Nucleus accumbens (tissue), 56 donors: Measurements from ENCODE around the gene GRIP1.
"Not testable (repeated sequence)": the region's sequence is repeated elsewhere in the genome, so short reads cannot be mapped to it uniquely, and the experiment has no call there.

ENCODE experiments used
- DNase-seq, 56 donors: peaks; one replicate each; lab custom pipeline; 2025; lab: John Stamatoyannopoulos, UW

Gene GRIP1

DNA sequence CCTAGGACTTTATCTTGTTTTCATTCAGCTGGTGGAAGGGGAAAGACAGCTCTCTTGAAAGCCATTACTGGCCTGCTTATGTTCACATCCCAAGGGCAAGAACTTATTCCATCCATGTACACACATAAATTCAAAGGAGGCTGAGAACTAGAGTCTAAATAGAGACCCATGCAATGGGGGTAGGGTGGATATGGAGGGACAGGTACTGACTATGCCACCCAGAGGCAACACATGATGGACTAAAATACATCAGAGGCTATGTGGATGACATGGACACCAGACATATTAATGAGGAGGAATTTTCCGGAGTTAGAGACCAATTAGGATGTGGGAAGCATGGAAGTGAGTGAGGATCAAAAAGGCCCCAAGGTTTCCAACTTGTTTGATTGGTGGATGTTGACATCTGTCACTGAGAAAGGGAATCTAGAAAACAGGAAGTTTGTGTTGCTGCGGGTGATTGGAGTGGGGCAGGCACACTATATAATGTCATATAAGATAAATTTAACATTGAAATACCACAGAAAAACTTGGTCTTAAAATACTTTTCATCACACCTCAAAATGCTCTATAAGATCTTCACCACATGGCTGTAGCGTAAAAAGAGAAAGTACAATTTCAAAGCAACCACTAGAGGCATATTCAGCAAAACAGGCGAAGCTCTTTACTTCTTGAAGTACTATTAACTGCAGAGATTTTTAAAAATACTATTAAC, 130.4 kb downstream of the GRIP1 start:
- DNase-seq = no peak

DNA sequence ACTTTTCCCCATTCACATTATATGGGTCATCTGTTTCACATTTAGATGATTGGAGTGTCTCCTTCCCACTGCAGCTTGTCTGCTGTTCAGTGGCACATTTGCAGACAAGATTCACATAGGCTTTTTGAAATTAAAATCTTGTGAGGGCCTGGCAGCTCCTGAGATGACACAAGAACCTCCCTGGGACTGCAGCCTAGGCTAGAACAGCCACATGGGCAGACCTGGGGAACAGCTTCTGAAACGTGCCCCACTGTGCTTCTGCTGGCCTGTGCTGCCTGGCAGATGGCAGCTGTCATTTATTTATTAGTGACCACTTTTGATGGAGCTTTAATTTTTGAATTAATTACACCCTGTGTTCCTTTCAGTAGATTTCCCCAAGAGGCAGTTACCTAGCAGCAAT, 137.4 kb downstream of the GRIP1 start:
- DNase-seq = no peak

DNA sequence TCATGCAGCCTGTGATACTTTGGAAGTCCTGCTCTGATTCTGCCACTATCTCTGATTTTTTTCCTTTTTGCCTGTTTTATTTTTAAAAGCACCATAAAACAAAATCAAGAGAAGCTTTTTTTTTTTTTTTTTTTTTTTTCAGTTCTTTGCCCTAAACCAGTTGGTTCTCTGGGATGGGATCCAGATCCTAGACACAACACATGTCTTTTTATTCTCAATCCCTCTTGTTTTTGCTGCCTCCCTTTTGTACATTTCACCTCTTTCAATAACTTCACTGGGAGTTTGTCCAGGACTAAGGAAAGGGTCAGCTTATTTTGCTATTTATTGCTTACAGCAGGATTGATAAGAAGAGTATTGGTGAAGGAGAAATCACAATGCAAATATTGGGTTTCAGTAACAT, 139.4 kb downstream of the GRIP1 start:
- no peak for DNase-seq

DNA sequence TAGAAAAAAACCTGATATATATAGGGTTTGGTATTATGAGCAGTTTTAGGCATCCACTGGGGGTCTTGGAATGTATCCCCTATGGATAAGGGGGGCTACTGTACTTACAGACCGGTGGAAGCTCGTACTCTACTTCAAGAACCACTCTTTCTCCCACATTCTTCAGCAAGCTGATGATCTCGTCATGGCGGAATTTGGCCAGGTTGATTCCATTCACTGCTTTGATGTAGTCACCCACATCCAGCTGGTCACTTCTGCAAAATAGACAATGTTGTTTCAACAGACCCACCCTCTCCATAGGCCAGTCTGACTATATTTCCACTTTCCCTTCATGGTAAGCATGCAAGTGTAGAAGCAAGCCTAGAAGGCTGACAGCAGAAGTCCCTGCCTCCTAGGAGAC, 139.9 kb downstream of the GRIP1 start:
- no peak for DNase-seq

DNA sequence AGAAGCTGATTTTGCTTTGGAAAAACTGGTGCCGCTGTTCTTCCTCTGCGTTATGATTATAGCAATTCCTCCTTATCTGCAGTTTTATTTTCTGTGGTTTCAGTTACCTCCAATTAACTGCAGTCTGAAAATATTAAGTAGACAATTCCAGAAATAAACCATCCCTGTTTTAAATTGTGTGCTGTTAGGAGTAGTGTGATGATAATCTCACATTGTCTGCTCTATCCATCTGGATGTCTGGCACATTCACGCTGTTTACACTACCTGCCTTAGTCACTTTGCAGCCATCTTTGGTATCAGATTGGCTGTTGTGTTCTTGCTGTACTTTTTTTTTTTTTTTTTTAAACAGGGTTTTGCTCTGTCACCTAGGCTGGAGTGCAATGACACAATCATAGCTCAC, 141.0 kb downstream of the GRIP1 start:
- no peak for DNase-seq

DNA sequence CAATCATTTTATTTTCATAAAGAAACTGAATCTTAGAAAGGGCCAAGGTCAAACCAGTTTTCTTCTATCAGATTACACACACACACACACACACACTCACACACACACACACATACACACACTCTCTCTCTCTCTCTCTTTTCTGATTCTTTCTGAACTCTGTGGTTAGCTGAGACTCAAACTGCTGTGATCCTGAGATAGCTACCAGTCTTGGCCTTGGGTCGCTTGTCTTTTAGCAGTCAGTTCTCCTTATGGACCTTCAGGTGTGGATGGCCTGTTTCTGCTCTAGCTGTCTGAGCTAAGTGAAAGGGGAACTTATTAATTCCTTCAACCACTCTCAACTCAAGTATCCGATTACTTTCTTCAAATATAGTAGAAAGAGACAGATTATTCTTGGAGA, 145.1 kb downstream of the GRIP1 start:
- no peak for DNase-seq

DNA sequence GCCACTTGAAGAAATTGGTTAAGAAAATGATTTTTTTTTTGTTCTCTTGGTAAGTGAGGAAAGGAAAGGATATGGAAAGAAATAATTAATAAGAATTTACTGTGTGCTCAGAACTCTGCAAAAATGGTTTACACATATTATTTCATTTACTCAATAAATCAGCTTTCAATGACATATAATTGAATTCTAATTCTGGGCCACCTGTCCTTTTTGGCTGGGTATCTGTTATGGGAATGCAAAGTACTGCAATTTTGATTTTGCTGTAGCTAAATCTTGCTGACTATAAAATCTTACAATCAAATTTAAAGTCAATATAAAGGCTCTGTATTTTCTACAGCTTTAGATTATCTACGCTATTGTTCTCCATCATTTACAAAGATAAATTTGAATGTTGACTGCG, 147.1 kb downstream of the GRIP1 start:
- DNase-seq = no peak

DNA sequence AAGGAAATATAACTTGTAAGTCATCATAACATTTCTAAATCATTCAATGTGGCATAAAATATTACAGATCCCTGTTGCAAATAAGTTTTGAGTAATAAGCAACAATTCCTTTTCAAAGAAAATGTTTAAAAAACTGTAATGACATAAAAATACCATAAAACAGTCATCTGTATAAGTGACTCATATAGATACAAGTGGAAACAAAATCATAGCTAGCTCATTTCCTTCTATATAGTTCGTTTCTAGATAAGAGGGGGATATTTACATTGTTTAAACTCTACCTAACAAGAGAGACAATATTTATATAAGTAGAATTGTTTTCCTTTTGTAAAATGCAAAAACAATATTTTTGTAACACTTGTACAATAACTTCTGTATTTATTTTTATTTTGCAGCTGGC, 148.9 kb downstream of the GRIP1 start:
- DNase-seq = no peak

DNA sequence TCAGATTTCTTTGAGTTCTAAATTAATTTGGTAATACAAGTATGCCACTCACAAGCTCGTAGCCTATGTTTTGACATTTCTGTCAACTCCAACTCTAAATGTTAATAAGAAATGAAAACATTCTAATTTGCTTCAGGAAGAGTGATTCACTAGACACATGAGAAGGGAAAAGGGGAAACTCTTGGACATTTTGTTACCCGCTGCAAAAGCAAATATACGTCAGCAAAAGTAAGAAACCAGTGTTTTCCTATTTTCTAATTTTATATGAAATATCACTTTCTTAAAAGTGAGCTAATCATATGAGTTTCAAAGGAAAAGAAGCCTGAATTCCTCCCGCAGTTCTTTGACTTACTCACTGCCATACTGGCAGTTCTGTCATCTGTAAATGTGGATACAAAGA, 162.3 kb downstream of the GRIP1 start:
- DNase-seq = no peak

DNA sequence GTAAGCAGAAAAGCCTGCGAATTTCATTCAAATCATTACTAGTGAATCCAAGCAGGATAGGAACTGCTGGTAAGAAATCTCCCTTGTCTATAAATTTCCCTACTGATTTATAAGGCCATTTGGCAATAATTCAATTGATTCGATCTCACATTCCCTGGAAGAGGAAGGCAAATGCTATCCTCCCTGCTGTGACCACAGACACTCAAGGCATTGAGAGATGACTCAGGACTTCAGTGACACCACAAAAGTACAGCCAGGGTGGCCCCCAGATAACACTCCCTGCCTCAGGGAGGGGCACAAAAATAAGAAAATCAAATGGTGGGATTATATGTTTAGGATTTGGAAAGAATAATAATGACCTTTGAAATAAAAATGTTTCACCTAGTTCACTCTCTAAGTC, 162.7 kb downstream of the GRIP1 start:
- no peak for DNase-seq

DNA sequence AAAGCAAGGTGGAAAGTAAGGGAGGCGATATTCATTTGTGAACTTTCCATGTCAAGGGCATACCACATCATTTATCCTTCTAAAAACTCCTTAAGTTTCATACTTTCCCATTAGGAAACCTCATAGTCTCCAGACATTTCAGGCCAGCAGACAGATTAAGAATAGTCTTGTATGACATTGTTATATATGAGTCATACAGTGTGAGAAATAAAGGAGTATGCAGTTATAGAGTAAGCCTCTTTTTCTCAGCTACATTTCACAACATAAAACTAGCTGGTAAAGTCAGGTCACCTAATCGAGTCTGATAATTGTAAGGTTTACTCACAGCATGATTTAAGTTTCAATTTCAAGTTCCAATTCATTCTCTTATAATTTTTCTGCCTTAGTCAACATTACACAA, 164.3 kb downstream of the GRIP1 start:
- DNase-seq = no peak

DNA sequence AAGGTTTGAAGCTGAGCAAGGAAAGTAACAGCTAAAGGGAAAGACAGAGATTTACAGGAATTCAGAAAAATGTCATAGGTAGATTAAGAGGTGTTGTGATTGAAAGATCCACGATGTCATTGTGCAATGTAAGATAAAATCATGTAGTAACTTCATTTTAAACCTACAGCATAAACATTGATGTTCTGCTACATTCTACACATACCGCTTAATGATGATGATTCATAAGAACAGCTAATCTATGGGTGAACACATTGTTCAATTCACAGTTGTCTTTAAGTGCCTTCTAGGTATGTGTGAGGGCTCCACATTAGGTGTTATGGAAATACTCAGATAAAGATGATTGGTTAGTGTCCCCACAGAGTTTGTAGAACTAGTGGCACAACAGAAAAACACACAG, 170.9 kb downstream of the GRIP1 start:
- no peak for DNase-seq

DNA sequence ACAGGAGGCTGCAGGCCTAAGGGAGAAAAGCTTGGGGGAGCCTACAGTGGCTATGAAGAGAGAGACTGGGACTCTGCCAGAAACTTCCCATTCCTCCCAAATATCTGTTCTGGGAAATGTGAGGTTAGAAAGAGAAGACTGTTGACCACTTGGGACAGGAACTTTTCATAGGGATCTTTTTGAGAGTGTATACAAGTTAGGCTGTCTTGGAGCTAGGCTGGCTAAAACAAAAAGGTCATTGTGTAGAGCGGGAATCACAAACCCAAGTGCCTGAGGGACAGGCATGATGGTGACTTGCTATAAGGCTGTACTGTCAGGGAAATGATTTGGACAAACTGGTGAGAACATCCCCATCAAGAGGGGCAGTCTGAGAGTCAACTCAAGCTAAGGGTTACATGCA, 175.1 kb downstream of the GRIP1 start:
- DNase-seq = peak in 4 of 56 donors; percentile 1 to 5 (median 2)

DNA sequence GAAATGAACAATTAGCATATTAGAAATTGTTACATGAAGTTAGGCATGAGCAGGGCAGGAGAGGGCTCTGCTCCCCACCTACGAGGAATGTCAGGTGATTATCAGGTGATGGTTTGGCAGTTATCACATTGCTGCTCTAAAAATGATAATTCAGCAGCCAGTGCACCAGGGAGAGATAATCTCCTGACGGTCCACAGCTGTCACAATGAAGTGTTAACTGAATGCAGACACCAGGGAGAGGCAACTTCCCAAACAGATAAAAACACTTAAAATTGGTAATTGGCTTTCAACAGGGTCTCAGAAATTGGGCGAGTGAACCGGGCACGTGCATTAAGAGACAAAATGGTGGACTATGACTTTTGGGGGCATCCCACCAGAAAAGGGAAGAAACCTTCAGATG, 176.0 kb downstream of the GRIP1 start:
- DNase-seq = no peak

DNA sequence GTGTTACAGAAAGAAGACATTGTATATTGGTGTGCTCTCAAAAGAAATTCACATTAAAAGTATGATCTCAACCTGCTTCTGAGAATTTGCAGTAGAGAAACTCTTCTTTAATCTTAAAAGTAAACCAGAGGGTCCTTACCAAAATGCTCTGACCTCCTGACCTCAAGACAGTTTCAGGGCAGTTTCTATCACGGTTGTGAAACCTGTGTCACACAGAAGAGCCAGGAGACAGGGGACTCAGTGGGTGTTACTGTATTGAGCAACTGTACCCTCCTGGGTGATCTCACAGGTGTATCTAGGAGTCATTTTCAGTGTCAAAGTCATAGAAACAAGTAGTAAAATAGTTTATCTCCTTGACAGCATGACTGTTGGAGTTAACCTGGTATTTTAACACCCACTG, 178.0 kb downstream of the GRIP1 start:
- peak in 1 of 56 donors; percentile 0 for DNase-seq

DNA sequence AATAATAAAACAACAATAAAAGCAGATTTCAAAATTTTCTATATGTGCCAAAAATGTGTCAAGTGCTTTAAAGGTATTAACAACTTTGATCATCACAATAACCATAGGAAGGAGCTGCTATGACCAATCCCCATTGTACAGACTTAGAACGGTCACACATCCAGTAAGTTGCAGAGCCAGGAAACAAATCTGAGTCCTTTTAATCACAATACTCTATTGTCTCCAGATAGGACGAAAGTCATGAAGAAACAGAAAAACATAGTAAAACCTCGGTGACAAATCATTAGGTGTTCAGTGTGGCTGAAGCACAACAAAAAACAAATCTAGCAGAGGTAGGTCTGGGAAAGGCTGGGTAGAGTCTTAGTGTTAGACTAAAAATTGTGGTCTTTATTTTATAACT, 178.8 kb downstream of the GRIP1 start:
- no peak for DNase-seq

DNA sequence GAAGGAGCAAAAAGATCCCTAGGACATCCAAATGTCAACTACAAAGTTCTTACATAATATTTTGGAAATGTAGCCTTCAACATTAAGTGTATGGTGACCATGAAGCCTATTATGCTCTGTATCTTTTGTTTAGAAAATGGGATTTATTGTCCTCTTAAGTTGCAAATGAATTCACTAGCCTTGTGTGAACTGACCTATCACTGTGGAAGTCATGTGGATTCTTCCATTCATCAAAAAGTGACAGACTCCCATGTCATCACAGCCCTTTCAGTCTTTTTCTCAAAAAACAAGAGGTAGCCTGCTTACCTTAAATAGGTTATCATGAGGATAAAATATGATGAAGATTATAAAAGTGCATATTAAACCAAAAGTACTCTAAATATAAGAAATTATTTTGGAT, 179.9 kb downstream of the GRIP1 start:
- DNase-seq = no peak

DNA sequence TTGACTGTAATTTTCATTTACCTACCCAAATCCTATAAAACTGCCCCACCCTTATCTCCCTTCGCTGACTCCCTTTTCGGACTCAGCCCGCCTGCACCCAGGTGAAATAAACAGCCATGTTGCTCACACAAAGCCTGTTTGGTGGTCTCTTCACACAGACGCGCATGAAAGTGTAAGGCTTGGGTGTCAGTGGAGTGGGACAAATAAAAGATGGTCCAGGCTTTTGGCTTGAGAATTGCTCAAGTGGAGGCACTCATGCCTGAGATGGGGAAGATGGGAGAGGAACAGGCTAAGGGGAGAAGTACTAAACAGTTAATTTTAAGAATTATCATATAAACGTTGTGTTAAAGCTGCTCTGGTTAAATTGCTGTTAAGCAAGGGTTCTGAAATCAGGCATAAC, 180.8 kb downstream of the GRIP1 start:
- DNase-seq = not testable (repeated sequence)

DNA sequence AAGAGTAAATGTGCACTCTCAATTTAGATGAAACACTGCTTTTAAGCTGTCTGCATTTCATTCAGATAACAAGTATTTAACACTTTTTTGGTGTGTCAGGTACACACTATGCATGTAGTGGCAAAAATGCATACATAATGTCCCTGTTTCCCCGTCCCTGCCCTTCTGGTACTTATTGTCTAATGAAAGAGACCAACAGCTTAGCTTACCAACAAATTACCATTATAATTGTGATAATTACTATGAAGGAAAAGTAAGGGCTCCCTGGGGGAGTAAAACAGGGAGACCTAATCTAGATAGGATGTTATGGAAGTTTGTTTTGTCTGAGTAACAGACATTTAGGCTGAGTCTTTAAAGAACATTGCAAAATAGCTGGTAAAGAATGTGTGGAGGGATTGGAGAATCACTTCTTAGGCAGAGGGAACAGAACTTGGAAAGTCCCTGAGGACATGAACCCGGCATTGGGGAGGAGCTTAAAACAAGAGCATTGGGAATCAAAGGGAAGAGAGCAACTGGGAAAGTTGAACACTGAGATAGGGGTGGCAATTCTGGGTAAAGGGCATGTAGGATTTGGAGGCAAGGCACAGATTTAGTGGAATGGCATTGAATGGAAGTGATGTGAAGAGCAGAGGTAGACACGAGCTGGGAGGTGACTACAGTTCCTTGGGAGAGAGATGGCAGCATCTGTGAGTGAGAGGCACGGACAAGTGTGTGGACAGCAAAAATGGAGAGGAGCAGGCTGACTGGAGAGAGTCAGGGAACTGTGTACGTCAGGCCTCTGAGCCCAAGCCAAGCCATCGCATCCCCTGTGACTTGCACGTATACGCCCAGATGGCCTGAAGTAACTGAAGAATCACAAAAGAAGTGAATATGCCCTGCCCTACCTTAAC, 181.6 kb downstream of the GRIP1 start:
- DNase-seq = no peak

DNA sequence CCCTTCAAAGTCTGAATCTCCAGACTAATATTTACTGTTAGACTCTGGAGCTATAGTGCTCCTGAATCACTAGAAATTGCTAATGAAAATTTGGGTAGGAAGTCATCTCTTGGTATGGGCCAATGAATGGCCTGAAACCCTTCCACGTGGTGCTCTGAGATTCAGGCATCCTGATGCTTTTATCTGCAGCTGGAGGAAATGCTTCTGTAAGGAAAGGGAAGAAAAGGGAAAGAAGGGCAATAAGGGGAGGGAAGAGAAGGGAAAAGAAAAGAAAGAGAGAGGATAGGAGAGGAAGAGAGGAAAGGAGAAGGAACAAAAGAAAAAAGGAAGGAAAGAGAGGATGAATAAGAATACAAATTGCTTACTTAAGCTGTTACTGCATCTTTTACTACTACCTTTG, 182.3 kb downstream of the GRIP1 start:
- no peak for DNase-seq

DNA sequence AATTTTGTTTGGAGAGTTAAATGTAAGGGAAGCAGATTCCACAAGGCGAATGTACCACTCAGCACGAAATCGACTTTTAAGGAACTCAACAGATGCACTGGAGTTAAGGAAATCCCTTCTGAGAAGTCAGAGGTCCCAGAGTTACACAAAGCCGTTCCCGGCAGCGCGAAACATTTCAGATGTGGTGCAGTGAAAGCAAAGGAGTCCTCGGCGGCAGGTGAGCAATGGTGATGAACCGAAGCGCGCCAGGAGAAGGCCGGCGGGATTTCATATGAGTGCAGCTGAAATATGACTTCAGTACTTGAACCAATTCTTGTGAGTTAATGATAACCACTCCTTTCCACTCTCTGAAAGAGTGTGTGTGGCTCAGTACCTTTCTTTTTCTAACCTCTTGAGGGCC, 183.2 kb downstream of the GRIP1 start:
- no peak for DNase-seq

DNA sequence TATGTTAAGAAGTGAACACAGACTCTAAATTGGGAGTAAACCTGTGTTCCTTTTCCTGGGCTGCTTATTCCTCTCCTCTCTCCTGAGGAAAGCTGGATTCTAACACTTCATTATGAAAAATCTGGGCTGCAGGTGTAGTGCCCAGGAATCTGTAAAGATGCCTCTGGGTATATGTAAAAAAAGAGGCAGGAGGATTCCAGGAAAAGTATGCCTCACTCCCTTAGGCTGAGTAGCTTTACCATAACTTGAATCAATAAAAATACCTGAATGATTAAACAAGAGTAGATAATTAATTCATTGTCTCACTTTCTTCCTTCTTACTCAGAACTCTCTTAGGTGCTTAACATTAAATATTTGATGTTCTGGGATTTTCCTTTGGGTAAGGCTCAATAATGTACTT, 185.1 kb downstream of the GRIP1 start:
- DNase-seq = no peak
